ENCODE data around the gene KCNJ9.

KCNJ9 gene

GRCh38 chr1:160087118-160087662 lies 5.9 kb downstream of the KCNJ9 start:
- no peak for DNase-seq (ENCODE audit: low spot score)

DNA sequence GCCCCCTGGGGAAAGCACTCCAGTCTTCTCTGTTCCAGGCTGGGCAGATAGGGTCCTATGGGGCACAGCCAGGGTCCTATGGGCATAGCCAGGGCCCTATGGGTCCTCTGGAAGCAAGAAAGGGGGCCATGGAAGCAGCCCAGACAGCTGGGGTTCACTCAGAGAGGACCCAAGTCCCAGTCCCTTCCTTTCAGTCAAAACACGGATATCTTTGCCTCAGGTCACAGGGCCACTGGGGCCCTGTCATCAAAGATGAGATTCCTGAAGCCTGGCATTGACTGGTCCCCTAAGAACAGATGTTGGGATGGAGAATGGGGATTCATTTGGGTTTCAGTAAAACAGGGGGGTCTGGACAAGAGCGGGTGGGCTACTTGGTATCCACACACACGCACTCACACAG lies 8.5 kb downstream of the KCNJ9 start:
- no peak for DNase-seq (ENCODE audit: low spot score)

DNA sequence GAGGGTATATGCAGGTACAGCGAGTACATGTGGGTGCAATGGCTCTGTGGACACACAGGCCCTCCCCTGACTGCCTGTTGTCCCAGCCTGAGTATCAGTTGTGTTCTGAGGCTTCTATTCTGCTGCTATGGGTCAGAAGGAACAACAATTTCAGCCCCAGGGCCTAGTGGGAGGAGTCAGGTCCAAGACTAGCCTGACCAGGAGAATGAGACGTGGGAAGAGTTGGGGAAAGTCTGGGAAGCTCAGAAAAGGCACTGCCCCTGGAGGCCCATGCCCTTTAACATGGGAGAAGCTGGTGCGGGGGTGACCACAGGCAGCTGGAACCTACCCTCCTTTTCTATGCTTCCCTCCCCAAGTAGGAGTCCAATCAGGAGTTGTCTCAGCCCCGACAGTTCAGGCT lies 9.4 kb downstream of the KCNJ9 start:
- DNase-seq (ENCODE audit: low spot score) = no peak

- DNase-seq (ENCODE audit: low spot score) = no peak
These were observed 10.4 kb downstream of the KCNJ9 start for GRCh38 chr1:160091666-160092223.

GRCh38 chr1:160092366-160093068 lies 11.2 kb downstream of the KCNJ9 start:
- no peak for DNase-seq (ENCODE audit: low spot score)

- DNase-seq (ENCODE audit: low spot score) = no peak
These were observed 11.7 kb downstream of the KCNJ9 start for GRCh38 chr1:160093069-160093395.

DNA sequence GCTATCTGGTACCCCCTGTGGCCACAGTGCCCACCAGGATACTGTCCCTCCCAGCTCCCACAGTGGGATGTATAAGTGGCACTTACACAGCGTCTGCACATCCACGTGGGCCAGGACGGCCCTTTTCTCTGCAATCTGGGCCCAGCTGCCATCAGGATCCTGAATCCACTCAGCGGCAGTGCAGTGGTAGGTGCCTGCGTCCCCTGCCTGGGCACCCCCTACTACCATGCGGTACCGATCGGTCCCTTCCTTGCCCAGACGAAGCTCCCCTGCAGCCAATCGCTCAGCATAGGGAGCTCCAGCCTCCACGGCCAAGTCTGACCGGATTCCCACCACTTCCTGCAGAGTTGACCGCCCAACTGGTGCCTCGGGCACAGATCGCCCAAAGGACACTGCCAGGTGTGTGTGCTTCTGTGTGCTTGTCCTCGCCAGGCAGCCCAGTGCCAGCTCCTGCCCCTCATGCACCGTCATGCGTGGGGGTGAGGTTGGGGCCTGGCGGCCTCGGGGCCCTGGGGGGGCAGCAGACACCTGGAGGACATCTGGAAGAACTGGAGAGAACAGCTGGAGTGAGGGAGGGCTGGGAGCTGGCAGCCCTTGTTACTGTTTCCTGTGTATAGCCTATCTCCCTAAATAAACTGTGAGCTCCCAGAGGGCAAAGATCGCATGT lies 12.4 kb downstream of the KCNJ9 start:
- no peak for DNase-seq (ENCODE audit: low spot score)

DNA sequence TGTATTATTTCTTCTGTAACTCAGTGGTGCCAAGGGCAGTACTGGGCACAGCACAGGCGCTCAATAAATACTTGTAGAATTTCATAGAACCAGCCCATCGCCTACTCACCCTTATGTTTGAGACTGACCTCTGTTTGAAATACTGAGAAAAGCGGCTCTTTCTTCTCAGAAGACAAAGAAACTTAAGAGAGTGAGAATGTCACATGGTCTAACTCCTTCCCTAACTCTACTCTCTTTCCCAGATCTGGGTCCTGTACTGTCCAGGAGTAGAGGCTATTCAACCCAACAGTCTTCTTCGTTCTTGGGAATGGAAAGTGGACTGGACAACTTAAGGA lies 12.9 kb downstream of the KCNJ9 start:
- DNase-seq (ENCODE audit: low spot score) = no peak

- DNase-seq (ENCODE audit: low spot score) = no peak
These were observed 13.5 kb downstream of the KCNJ9 start for GRCh38 chr1:160094806-160095205.

GRCh38 chr1:160095382-160096105 lies 14.2 kb downstream of the KCNJ9 start:
- no peak for DNase-seq (ENCODE audit: low spot score)

- DNase-seq (ENCODE audit: low spot score) = no peak
These were observed 15.2 kb downstream of the KCNJ9 start for GRCh38 chr1:160096274-160097116.

GRCh38 chr1:160097151-160097910 lies 16.0 kb downstream of the KCNJ9 start:
- no peak for DNase-seq (ENCODE audit: low spot score)

- DNase-seq (ENCODE audit: low spot score) = peak; percentile 61
These were observed 16.8 kb downstream of the KCNJ9 start, which contains the start of gene IGSF8 for GRCh38 chr1:160097911-160098851. Gene IGSF8 (minus strand): TSS chr1:160098619. CDS start chr1:160098472, 147 bp downstream.

DNA sequence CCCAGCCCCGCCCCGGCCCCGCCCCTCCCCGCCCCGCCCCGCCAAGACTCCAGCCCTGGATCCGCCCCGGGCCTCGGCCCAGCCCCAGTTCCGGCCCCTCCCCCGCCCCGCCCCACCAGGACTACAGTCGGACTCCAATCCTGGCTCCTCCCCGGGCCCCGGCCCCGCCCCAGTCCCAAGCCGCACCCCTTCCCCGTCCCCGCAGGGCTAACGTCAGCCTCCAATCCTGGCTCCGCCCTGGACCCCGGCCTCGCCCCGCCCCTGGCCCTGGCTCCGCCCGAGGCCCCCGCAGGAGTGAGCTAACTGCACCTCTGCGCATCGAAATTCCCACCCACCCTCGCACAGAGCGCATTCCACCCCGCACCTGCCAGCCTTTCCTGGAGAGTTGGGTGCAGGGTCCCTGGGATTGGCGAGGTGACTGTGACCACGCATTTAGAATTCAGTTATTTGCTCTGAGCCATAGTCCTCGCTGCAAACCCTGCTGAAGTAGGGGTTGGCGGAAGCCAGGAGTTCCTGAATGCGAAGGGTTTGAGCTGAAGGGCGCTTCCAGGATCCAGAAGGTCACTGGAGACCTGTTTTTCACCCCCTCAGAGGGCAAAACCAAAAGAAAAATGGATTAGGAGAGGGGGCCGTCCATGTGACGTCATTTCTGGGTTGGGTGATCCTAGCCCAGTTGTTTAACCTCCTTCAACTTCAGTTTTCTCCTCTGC lies 17.7 kb downstream of the KCNJ9 start:
- peak; percentile 84 for DNase-seq (ENCODE audit: low spot score)

- DNase-seq (ENCODE audit: low spot score) = no peak
These were observed 18.5 kb downstream of the KCNJ9 start for GRCh38 chr1:160099716-160100375.

DNA sequence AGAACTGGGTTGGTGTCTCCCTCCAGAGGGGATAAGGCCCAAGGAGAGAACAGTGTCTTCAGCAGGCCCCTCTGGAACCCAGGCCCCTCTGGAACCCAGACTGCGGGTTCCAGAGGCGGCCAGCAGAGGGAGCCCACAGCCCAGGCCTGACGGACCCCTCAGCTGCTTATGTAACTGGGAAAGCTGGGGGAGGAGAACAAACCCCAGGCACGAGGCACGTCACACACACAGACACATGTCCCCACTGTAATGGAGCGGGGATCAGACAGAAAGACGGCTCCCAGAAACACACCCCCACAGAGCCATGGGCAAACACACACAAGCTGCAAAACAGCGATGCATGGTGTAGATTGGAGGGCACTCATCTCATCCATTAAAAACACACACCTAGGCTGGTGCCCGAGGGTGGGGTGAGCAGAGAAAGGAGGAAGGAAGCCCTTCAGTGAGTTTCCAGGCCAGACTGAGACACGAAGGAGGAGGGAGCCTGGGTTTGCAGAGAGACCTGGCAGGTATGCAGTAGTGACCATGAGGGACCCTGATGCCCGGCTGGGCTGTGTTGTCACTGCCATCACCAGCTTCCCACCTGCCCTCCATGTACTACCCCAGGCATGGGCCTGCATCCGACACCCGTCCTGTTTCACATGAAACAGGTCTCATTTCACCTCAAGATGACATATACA lies 19.8 kb downstream of the KCNJ9 start:
- DNase-seq (ENCODE audit: low spot score) = peak; percentile 80

DNA sequence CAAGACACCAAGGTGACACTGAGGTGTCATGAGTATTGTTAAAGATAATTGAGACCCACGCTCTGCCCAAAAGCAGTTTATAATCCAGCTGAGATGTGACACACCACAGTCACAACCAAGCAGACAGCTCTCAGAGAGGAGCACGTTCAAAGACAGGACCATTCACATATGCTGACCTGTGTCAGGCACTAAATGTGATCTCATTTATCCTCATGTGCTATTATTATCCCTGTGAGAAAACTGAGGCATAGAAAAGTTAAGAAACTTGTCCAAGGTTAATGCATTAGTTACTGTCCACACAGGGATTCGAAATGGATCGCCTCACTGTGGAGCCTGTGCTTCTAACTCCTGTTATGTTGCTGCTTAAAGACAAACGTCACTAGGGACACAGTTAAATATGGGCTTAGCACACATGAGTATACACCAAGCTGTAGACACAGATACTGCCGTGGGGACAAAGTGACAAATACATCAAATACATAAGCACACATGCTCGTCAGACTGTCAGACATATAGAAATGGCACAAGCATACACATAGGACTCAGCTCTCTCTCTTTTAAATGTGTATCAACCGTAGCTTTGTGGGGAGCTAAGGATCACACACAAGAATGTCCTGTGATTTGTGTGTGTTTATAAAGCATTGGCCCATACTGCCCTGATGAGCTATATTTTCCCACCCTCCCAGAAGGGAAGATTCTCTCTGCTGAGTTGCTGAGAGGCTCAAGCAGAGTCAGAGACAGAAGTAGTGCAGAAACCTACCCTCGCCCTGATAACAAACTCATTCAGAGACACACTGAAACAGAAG lies 20.6 kb downstream of the KCNJ9 start:
- DNase-seq (ENCODE audit: low spot score) = no peak

All from SK-N-DZ (cell line).